GM21528 (cell line): ENCODE data around the gene PDXK.
A peak's percentile ranks its signal among the peaks of the same experiment; 100 is the strongest.

Experiments
- ATAC-seq: cut with Tn5 transposase; IDR thresholded peaks from one replicate; pipeline ENCODE4 v1.9.1; 2021; ENCODE audit warnings: mild to moderate bottlenecking, moderate library complexity; ENCODE audit not compliant: unreplicated experiment, low FRiP score

Gene PDXK

GRCh38 chr21:43721206-43721605 lies 2.3 kb downstream of the PDXK start:
- no peak for ATAC-seq

GRCh38 chr21:43721939-43722338 lies 3.0 kb downstream of the PDXK start:
- no peak for ATAC-seq

- no peak for ATAC-seq
Measured at GRCh38 chr21:43723648-43724047, 4.7 kb downstream of the PDXK start.

- ATAC-seq: no peak
Measured at GRCh38 chr21:43726686-43727518, 8.0 kb downstream of the PDXK start.

- no peak for ATAC-seq
Measured at GRCh38 chr21:43727519-43728153, 8.7 kb downstream of the PDXK start.

GRCh38 chr21:43728154-43728466 lies 9.2 kb downstream of the PDXK start:
- peak; percentile 12 for ATAC-seq

- peak; percentile 63 for ATAC-seq
Measured at GRCh38 chr21:43728467-43729390, 9.8 kb downstream of the PDXK start.

- ATAC-seq: no peak
Measured at GRCh38 chr21:43731476-43731875, 12.5 kb downstream of the PDXK start.

GRCh38 chr21:43731891-43732711 lies 13.2 kb downstream of the PDXK start:
- ATAC-seq: no peak

- ATAC-seq: no peak
Measured at GRCh38 chr21:43733060-43733459, 14.1 kb downstream of the PDXK start.

GRCh38 chr21:43733529-43734071 lies 14.7 kb downstream of the PDXK start:
- ATAC-seq: no peak

- no peak for ATAC-seq
Measured at GRCh38 chr21:43734131-43734927, 15.4 kb downstream of the PDXK start.

- ATAC-seq: no peak
Measured at GRCh38 chr21:43734928-43735229, 15.9 kb downstream of the PDXK start.

- no peak for ATAC-seq
Measured at GRCh38 chr21:43735236-43736091, 16.5 kb downstream of the PDXK start.

- ATAC-seq: no peak
Measured at GRCh38 chr21:43736224-43736883, 17.4 kb downstream of the PDXK start.

GRCh38 chr21:43737158-43737950 lies 18.4 kb downstream of the PDXK start:
- ATAC-seq: no peak
